LNCaP clone FGC (cell line): ENCODE measurements around the gene KLHL11.
"Not testable (repeated sequence)": the region's sequence is repeated elsewhere in the genome, so short reads cannot be mapped to it uniquely, and the experiment has no call there.

ENCODE experiments used
- DNase-seq: peaks from one replicate; pipeline ENCODE4 v3.0.0-alpha.2; 2011; ENCODE audit warnings: low read depth
- H3K4me3 ChIP-seq: 2 replicates; pipeline ENCODE4 v1.5.1; 2011; ENCODE audit warnings: mild to moderate bottlenecking, low read depth, low read length, control low read depth
- TF ChIP-seq, protein P1 (sequence below): IDR thresholded peaks from 2 replicates; pipeline ENCODE4 v1.5.1; 2012; ENCODE audit warnings: mild to moderate bottlenecking; ENCODE audit not compliant: control insufficient read depth, insufficient read depth; ENCODE audit errors: extremely low read depth

Gene KLHL11

DNA sequence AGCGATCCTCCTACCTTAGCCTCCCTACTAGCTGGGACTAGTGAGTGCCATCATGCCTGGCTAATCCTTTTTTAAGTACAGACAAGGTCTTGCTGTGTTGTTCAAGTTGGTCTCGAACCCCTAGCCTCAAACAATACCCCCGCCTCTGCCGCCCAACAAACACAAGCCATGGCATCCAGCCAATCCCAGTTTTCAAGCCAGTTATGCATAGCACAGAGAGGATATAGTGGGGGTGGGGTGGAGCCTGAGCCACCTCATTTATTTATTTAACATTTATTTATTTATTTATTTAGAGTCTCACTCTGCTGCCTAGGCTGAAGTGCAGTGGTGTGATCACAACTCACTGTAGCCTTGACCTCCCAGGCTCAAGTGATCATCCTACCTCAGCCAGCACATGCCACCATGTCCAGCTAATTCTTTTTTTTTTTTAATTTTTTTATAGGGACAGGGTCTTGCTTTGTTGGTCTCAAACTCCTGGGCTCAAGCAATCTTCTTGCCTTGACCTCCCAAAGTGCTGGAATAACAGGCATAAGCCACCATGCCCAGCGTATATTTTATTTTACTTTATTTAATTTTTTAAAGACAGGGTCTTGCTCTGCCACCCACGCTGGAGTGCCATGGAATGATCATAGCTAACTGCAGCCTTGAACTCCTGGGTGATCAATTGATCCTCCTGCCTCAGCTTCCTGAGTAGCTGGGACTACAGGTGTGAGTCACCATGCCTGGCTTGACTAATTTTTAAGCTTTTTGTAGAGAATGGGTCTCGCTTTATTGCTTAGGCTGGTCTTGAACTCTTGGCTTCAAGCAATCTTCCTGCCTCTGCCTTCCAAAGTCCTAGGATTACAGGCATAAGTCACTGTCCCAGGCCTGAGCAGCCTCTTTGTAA, 26.2 kb upstream of the KLHL11 start:
- TF ChIP-seq, protein P1, sequence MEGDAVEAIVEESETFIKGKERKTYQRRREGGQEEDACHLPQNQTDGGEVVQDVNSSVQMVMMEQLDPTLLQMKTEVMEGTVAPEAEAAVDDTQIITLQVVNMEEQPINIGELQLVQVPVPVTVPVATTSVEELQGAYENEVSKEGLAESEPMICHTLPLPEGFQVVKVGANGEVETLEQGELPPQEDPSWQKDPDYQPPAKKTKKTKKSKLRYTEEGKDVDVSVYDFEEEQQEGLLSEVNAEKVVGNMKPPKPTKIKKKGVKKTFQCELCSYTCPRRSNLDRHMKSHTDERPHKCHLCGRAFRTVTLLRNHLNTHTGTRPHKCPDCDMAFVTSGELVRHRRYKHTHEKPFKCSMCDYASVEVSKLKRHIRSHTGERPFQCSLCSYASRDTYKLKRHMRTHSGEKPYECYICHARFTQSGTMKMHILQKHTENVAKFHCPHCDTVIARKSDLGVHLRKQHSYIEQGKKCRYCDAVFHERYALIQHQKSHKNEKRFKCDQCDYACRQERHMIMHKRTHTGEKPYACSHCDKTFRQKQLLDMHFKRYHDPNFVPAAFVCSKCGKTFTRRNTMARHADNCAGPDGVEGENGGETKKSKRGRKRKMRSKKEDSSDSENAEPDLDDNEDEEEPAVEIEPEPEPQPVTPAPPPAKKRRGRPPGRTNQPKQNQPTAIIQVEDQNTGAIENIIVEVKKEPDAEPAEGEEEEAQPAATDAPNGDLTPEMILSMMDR: no peak
- H3K4me3 ChIP-seq: no peak overlapping the region
- DNase-seq: no peak

DNA sequence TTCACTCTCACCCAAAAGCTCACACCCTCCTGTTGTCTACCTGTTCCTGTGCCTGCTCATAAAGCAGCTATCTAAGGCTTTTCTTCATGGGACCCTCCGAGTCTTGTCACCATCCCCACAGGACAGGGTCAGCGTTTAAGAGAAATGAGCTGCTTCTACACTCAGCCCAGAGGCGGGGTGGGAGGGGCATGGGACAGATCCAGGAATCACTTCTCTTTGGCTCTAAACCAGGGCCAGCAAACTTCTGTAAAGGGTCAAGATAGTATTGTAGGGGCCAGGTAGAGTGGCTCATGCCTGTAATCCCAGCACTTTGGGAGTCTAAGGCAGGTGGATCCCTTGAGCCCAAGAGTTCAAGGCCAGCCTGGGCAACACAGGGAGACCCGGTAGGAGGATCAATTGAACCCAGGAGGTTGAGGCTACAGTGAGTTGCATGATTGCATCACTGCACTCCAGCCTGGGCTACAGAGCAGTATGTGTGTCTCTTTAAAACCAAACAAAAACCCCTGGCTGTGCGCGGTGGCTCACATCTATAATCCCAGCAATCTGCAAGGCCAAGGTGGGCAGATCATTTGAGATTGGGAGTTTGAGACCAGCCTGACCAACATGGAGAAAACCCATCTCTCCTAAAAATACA, 23.2 kb upstream of the KLHL11 start:
- DNase-seq: no peak
- no peak overlapping the region for H3K4me3 ChIP-seq
- TF ChIP-seq, protein P1: no peak

DNA sequence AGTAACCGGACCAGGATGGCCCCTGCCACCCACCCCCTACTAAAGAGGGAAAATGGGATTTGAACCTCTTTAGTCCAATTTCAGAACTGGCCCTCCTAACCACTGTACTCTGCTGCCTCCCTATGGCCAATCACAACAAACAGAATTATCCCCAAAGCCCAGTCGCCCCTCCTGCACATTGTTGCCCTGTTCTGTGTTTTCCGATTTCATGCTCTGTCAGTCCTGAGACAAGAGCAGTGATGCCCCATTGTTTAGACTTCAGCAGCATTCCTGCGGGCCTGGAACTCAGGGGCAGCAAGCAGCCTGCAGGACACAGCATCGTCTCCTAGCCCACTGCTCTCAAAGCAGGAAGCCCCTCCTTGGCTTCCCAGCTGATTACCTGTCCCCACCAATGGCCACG, 20.5 kb upstream of the KLHL11 start:
- TF ChIP-seq, protein P1: peak; percentile 25; the same call in 1 of the 2 replicates
- no peak for DNase-seq
- no peak overlapping the region for H3K4me3 ChIP-seq

DNA sequence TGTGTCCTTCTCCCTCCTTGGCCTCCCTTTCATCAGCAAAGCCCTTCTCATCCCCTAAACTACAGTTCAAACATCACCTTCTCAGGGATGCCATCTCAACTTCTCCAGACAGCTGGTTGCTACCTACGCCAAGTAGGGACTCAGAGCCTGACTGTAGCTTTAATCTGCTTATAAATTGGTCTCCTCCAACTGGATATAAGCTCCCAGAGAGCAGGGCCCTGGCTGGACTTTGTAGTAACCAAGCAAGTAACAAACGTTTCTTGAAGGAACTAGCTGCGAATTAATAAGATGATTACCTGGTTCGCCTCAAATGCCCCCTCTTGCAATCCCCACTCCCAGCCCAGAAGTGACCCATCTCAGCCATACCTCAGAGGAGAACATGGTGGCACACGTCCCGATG, 17.5 kb upstream of the KLHL11 start:
- H3K4me3 ChIP-seq: no peak overlapping the region
- DNase-seq: no peak
- TF ChIP-seq, protein P1: no peak

DNA sequence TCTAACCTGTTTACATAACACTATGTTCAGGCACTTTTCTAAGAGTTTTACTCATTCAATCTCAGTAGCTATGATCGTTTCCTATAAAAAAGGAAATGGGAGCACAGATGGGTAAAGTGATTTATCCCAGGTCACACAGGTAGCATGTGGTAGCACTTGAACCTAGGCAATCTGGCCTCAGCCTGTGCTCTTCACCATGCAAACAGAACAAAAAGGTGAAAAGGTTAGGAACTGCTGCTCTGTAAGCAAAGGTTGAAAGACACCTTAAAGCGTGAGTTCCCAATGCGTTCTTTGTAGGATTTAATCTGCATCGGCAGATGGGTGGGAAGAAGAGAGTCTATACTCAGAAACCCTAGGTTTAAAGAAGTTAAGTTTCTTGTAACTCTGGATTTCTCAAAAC, 14.9 kb upstream of the KLHL11 start:
- H3K4me3 ChIP-seq: no peak overlapping the region
- no peak for DNase-seq
- TF ChIP-seq, protein P1: no peak

DNA sequence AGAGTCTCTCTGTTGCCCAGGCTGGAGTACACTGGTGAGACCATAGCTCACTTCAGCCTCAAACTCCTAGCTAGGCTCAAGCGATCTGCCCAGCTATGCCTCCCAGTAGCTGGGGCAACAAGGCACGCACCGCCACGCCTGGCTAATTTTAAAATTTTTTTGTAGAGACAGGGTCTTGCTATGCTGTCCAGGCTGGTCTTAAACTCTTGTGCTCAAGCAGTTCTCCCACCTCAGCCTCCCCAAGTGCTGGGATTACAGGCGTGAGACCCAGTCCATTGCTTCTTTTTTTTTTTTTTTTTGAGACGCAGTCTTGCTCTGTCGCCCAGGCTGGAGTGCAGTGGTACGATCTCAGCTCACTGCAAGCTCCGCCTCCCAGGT, 9.1 kb upstream of the KLHL11 start:
- H3K4me3 ChIP-seq, DNase-seq: not testable (repeated sequence)

DNA sequence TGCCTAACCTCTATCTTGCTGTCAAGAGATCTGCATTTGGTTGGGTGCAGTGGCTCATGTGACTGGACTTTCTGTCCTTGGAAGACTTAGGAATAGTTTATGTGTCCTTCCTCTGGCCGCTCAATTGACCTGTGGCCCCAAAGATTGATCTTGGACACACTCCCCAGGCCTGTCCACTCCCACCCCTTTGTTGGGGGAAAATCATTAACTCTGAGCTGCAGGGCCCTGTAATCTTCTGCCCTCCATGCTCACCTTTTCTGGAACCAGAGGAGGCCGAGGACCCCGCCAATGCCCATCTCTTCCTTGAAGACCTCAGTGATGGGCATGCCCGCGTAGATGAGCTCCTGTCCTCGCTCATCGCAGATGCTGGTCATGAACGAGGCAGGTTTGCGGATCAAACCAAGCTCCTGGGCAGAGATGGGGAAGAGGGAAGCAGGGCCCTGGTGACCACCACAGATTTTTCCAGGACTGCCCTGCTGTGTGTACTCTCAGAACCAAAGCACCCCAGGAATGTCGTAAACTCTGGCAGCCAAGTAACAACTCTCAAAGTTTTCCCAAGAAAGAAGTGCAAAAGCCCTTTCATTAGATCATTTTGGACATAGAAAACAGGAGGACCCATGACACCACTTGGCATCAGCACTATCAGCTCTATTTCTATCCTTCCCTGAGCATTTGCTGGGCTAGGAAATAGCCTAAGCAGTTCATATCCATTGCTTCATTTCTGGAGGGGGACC, 8.5 kb upstream of the KLHL11 start:
- no peak for DNase-seq
- H3K4me3 ChIP-seq: no peak overlapping the region
- TF ChIP-seq, protein P1: no peak
